Mucosa of descending colon (tissue), 3 donors: Measurements from ENCODE around the gene PLEKHM3. TPM values are rescaled to one million over a fixed set of nuclear protein-coding genes. Genes with fewer than 3 reads are reported as not detected.

ENCODE experiments used
- ATAC-seq: fragments of 200-7000 bp; cut with Tn5 transposase; one replicate; pipeline ENCODE4 v1.9.1; 2020; ENCODE audit warnings: mild to moderate bottlenecking, moderate library complexity
- DNase-seq, 3 donors: peaks; one replicate each; pipeline ENCODE4 v3.0.0-alpha.2; 2020
- H3K36me3 ChIP-seq: fragments of 200-600 bp; one replicate; pipeline ENCODE4 v1.8.0; 2021; ENCODE audit warnings: low read depth, mild to moderate bottlenecking
- H3K4me1 ChIP-seq: fragments of 200-600 bp; one replicate; pipeline ENCODE4 v1.8.0; 2021; ENCODE audit warnings: low read depth, mild to moderate bottlenecking
- H3K4me3 ChIP-seq: fragments of 200-600 bp; one replicate; pipeline ENCODE4 v1.8.0; 2021; ENCODE audit warnings: mild to moderate bottlenecking
- H3K9me3 ChIP-seq: fragments of 200-600 bp; one replicate; pipeline ENCODE4 v1.8.0; 2021; ENCODE audit warnings: mild to moderate bottlenecking
- CTCF ChIP-seq: fragments of 200-600 bp; IDR thresholded peaks from one replicate; pipeline ENCODE4 v1.8.0; 2022; ENCODE audit warnings: antibody characterized with exemption, mild to moderate bottlenecking
- intact Hi-C, 2 donors: fragments of 100-400 bp; cut with DNase I in 1 of 2; cut with micrococcal nuclease in 1 of 2; formaldehyde crosslinking; loops; one replicate each; pipeline versions ENCODE4 v1.11.0 to v1.11.1; 2022; cut with DNase I, micrococcal nuclease
- total RNA-seq, 3 donors: library from RNA; stranded (reverse); fragmentation: NEBNext Ultra II Directional in 2 of 3; extraction: Animal tissue kit (Norgen Biotek cat#: 25700) in 2 of 3; gene quantifications; one replicate each; pipeline versions ENCODE4 v1.2.1 to v1.2.4, GENCODE V29; 2021 to 2023
- donor health status: DM: no; HTN: no; CAD: no; lungs with moderate emphysema.
- donor health status: DM: no; HTN: no; CAD: no.
- donor health status: DM: no; HTN: yes; CAD: no.

Gene PLEKHM3
- total RNA-seq, 3 donors from 2014 or later, result 9.7 to 21.1 (median 12.9) TPM

- Histone ChIP-seq H3K9me3 (no peaks in the 10 kb centered on the region), H3K36me3 (no peaks in the 10 kb centered on the region), H3K4me3 (no peak overlapping the region), H3K4me1 (peaks cover 16% of the 10 kb centered on the region)
- TF ChIP-seq CTCF, result no peak
- peak in 1 of 3 donors; percentile 52 for DNase-seq
- intact Hi-C loops, result no loop called here
- ATAC-seq, result peak; percentile 50
These were observed 246.9 kb downstream of the PLEKHM3 start for GRCh38 chr2:207778298-207778882.

GRCh38 chr2:207777124-207777523 lies 248.2 kb downstream of the PLEKHM3 start:
- DNase-seq (no peak), ATAC-seq (no peak)
- Histone ChIP-seq H3K36me3 (no peaks in the 10 kb centered on the region), H3K9me3 (no peaks in the 10 kb centered on the region), H3K4me1 (peaks cover 4% of the 10 kb centered on the region), H3K4me3 (no peak overlapping the region)
- intact Hi-C loops, result no loop called here
- TF ChIP-seq CTCF, result no peak

- intact Hi-C loops, result no loop called here
- Histone ChIP-seq H3K4me3 (no peak overlapping the region), H3K4me1 (peaks cover 2% of the 10 kb centered on the region), H3K36me3 (no peaks in the 10 kb centered on the region), H3K9me3 (no peaks in the 10 kb centered on the region)
- no peak for TF ChIP-seq CTCF
- no peak for DNase-seq
- ATAC-seq, result no peak
These were observed 249.9 kb downstream of the PLEKHM3 start for GRCh38 chr2:207775473-207775872.

GRCh38 chr2:207772844-207773205 lies 252.5 kb downstream of the PLEKHM3 start:
- intact Hi-C loops, result no loop called here
- H3K9me3 ChIP-seq, result no peaks in the 10 kb centered on the region
- peaks cover 4% of the 10 kb centered on the region for H3K36me3 ChIP-seq
- TF ChIP-seq CTCF, result no peak
- ATAC-seq (no peak), DNase-seq (no peak)
- no peak overlapping the region for H3K4me3 ChIP-seq
- peaks cover 9% of the 10 kb centered on the region for H3K4me1 ChIP-seq

GRCh38 chr2:207772081-207772843 lies 253.1 kb downstream of the PLEKHM3 start:
- no peak for DNase-seq
- ATAC-seq, result no peak
- Histone ChIP-seq H3K4me1 (peaks cover 9% of the 10 kb centered on the region), H3K4me3 (no peak overlapping the region), H3K9me3 (no peaks in the 10 kb centered on the region), H3K36me3 (peaks cover 4% of the 10 kb centered on the region)
- no peak for TF ChIP-seq CTCF
- intact Hi-C loops, result no loop called here
